GM21576 (cell line): ENCODE data around the gene GHDC.
"Not testable (repeated sequence)": the region's sequence is repeated elsewhere in the genome, so short reads cannot be mapped to it uniquely, and the experiment has no call there.

Experiments used
- ATAC-seq: cut with Tn5 transposase; IDR thresholded peaks from one replicate; pipeline ENCODE4 v1.9.1; 2021; ENCODE audit warnings: mild to moderate bottlenecking, moderate library complexity; ENCODE audit not compliant: unreplicated experiment

The GHDC gene

DNA sequence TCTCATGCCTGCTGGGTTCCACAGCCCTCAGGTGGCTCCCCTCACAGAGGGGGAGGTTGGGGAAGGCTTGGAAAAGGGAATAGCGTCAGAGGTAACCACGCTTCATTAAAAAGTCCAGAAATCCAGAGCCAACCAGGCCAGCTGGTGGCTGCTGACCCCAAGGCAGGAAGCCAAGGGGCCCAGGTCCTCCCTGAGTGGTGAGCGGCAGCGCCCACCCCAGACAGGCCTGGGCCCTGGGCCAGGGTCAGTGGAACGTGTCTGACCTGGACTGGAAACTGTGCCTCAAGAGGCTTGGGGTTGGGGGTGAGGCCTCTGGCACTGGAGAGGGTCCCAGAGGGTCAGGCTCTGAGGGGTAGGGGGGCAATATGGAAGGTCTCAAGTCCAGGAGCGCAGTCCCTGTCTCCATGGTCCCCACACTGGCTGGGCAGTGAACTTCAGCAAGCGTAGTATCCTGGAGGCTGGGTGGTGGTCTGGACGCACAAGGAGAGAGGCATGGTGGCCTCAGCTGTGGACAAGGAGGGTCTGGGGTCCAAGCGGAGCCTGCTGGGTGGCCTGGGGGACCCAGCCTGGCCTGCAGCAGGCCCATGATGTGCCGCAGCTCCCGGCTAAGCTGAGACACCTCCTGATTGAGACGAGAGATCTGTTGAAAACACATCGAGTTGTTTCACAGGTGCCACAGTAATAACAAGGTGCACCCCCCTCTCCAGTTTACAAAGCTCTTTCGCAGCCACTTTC, 34.3 kb downstream of the GHDC start:
- no peak for ATAC-seq

DNA sequence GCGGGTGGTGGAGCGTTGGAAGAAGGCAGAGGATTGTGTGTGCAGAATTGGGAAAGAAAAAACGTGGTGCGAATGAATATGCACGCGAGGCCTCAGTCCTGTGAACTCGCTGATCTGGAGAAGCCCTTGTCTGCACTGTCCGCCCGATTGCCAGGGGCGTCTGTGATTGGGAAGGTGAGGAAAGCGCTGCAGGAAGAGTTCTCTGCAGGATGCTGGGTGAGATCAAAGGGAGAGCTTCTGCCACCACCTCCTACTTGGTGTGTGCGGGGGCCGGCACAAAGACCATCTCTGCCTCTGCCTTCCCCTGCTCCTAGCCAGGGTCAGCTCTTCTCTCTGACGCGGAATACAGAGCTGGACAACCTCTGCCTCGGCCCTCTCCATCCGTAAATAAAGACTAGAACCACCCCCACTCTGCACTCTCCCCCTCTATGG, 38.7 kb downstream of the GHDC start:
- no peak for ATAC-seq

DNA sequence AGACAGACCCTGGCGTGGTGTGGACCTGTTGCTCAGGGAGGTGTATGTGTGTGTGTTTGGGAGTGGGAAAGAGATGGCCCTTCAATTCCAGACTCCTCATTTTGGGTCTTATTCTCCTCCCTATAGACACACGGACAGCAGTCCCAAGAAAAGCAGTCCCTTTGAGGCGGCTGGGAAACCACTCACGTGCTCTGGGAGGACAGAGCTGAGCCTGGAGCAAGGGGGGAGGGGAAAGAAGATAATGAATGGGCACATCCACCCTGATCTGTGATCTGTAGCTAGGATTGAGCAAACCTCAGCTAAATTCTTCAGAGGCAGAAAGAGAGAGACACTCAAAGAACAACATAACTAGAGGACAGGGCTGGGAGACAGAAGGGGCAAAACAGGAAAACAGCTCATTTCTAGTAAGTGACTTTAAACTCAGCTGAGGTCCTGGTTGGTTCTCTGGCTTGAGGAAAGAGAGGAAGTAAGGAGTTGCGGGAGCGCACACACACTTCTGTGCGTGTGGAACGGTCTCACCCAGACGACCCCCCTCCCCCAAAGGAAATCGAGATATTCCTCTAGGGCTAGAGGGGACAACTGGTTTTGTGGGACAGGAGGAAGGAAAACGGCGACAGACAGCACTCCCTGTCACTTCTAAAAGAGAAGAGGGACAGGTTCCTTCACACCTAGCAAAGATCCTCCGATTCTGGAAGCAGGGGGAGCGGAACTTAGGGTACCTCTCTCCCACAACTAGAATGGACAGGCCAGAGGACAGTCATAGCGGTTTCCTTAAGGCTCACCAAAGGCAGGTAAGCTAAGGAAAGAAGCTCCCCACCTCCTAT, 40.2 kb downstream of the GHDC start:
- ATAC-seq: no peak

DNA sequence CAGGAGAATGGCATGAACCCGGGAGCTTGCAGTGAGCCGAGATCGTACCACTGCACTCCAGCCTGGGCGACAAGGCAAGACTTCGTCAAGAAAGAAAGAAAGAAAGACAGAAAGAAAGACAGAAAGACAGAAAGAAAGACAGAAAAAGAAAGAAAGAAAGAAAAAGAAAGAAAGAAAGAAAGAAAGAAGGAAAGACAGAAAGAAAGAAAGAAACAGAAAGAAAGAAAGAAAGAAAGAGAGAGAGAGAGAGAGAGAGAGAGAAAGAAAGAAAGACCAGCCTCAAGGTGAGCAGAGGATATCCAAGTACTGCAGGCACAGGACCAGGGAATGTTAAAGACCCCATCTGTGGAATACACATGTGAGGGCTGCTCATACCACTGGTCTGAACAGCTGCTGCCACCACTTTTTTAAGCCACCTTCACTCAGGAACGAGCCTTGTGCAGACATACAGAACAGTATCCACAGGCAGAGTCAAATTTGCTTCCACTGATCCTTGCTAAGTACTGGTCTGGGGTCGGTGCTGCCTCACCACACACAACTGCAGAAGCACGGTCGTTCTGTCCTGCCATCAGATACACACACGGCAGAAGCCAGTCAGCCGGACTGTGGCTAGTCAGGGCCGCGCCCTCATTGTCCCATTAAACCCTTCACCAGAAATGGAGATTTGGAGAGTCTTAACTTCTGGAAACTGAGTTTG, 47.2 kb downstream of the GHDC start:
- no peak for ATAC-seq

DNA sequence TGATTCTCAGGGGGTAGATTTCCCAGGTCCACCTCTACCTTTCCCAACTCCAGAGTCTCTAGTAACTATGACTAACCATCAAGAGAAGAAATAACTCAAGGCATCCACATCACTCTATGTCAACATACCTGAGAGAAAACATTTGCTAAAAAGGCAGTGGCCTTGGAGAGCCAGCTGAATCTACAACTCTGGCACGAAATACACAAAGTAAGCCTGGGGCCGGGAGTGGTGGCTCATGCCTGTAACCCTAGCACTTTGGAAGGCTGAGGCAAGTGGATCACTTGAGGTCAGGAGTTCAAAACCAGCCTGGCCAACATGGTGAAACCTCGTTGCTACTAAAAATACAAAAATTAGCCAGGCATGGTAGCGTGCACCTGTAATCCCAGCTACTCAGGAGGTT, 51.2 kb downstream of the GHDC start:
- ATAC-seq: not testable (repeated sequence)

DNA sequence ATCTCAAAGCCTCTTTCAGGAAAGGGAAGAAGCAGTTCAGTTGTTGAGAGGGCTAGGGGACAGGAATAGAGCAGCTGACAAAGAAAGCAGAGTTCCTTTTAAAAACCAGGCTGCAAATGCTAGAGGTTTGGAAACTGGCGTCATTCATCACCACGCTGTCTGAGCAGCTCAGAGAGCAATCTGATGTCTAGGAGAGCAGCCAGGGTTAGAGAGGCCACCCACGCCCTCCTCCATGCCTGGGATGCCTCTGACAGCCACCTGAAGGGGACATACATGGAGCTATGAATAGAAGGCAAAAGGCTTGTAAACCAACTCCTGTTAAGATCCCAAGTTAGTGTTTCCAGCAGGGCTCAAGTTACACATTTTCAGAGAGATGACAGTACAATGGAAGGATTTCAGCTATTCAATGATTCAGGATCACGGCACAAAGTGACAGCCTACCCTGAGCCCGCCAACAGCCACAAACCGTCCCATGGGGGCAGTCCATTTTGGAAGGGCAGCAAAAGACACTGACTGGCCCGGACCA, 51.9 kb downstream of the GHDC start:
- ATAC-seq: no peak

DNA sequence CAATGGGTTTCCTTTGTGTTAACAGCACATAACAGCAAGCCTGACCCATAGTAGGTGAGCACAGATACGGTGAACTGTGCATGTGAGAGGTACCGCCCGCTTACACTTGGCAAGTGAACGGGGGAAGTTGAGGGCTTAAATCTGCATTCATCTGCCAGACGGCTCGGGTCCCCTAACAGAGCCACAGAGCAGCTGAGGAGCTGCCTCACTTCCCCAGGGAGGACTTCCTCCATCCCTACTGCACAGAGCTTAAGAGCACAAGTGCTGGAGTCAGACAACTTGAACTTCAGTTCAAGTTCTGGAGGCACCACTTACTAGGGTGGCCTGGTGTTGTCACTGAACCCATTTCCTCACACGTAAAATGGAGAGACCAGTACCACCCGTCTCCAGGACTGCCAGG, 52.9 kb downstream of the GHDC start:
- no peak for ATAC-seq

DNA sequence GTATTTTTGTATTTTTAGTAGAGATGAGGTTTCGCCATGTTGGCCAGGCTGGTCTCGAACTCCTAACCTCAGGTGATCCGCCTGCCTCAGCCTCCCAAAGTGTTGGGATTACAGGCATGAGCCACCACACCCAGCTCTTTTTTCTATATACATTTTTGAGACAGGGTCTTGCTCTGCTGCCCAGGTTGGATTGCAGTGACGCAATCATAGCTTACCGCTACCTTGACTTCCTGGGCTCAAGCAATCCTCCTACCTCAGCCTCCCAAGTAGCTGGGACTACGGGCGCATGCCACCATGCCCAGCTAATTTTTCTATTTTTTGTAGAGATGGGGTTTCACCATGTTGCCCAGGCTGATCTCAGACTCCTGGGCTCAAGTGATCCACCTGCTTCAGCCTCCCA, 53.6 kb downstream of the GHDC start:
- not testable (repeated sequence) for ATAC-seq
